KMS-11 (cell line): Measurements from ENCODE around the gene KIAA0513.

Experiments used
- H2AFZ ChIP-seq: fragments of 200-600 bp; sonication (generic); 2 replicates; pipeline ENCODE4 v1.6.1; 2016; ENCODE audit warnings: antibody characterized with exemption, mixed run types, low read depth
- H3K27ac ChIP-seq: fragments of 200-600 bp; sonication (generic); 2 replicates; pipeline ENCODE4 v1.6.1; 2016; ENCODE audit warnings: mild to moderate bottlenecking, mixed run types
- H3K27me3 ChIP-seq: fragments of 200-600 bp; sonication (generic); 2 replicates; pipeline ENCODE4 v1.6.1; 2017; ENCODE audit warnings: mild to moderate bottlenecking, low read depth, mixed run types, moderate library complexity; ENCODE audit not compliant: insufficient read depth
- H3K36me3 ChIP-seq: fragments of 200-600 bp; sonication (generic); 2 replicates; pipeline ENCODE4 v1.6.1; 2017; ENCODE audit warnings: mild to moderate bottlenecking, mixed run types; ENCODE audit not compliant: insufficient read depth
- H3K4me1 ChIP-seq: fragments of 200-600 bp; sonication (generic); 2 replicates; pipeline ENCODE4 v1.6.1; 2016; ENCODE audit warnings: mild to moderate bottlenecking, low read depth, mixed run types; ENCODE audit not compliant: poor library complexity, severe bottlenecking
- H3K4me2 ChIP-seq: fragments of 200-600 bp; sonication (generic); 2 replicates; pipeline ENCODE4 v1.7.0; 2016; ENCODE audit warnings: mild to moderate bottlenecking, mixed run types
- H3K4me3 ChIP-seq: fragments of 200-600 bp; sonication (generic); IDR thresholded peaks from 2 replicates; pipeline ENCODE4 v1.6.1; 2017; ENCODE audit warnings: low read depth, low read length, mixed read lengths; ENCODE audit not compliant: insufficient read depth
- H3K79me2 ChIP-seq: fragments of 200-600 bp; sonication (generic); 2 replicates; pipeline ENCODE4 v1.6.1; 2016; ENCODE audit warnings: low read depth, mixed run types; ENCODE audit not compliant: insufficient read depth
- H3K9ac ChIP-seq: fragments of 200-600 bp; sonication (generic); 2 replicates; pipeline ENCODE4 v1.6.1; 2016; ENCODE audit warnings: mild to moderate bottlenecking, mixed run types
- H4K20me1 ChIP-seq: fragments of 200-600 bp; sonication (generic); 2 replicates; pipeline ENCODE4 v1.6.1; 2016; ENCODE audit warnings: mild to moderate bottlenecking, mixed run types; ENCODE audit not compliant: insufficient read depth
- CTCF ChIP-seq: fragments of 200-600 bp; sonication (generic); conservative IDR thresholded peaks from 2 replicates; pipeline ENCODE4 v1.6.1; 2017; ENCODE audit warnings: low read depth, mild to moderate bottlenecking, antibody characterized with exemption, low read length, moderate library complexity, mixed read lengths

The KIAA0513 gene

DNA sequence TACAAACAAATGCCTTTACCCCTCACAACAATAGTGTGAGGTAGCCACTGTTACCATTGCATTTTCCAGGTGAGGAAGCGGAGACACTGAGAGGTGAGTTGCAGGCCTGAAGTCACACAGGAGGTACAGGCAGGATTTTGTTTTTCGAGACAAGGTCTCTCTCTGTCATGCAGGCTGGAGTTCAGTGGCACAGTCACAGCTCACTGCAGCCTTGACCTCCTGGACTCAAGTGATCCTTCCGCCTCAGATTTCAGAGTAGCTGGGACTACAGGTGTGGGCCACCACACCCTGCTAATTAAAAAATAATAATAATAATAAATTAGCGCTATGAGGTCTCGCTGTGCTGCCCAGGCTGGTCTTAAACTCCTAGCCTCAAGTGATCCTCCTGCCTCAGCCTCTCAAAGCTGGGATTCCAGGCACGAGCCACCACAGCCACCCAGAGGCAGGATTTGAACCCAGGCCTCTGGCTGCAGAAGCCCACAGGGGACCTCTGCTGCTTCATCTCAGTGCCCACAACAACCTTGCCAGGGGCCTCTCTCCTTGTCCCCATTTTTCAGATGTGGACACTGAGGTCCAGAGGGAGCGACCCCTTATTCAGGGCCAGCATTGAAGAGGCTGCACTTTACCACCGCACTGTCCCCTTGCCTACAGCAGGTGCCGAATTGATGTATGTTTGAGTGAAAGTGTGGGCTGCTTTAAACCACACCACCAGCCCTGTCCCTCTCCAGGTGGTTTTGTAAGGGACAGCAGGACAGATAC is 100.7 kb downstream of the KIAA0513 start:
- Histone ChIP-seq H4K20me1 (no peaks in the 10 kb centered on the region), H2AFZ (no peak overlapping the region), H3K27ac (no peak overlapping the region), H3K36me3 (no peaks in the 10 kb centered on the region), H3K4me1 (no peaks in the 10 kb centered on the region), H3K9ac (no peak overlapping the region), H3K27me3 (peaks cover 89% of the 10 kb centered on the region), H3K4me2 (no peak overlapping the region), H3K79me2 (no peaks in the 10 kb centered on the region), H3K4me3 (no peak overlapping the region)
- TF ChIP-seq CTCF, result no peak

- H3K4me3 ChIP-seq, result no peak overlapping the region
- H3K9ac ChIP-seq, result no peak overlapping the region
- H3K79me2 ChIP-seq, result no peaks in the 10 kb centered on the region
- no peak overlapping the region for H2AFZ ChIP-seq
- H3K36me3 ChIP-seq, result no peaks in the 10 kb centered on the region
- H3K4me2 ChIP-seq, result no peak overlapping the region
- no peaks in the 10 kb centered on the region for H4K20me1 ChIP-seq
- no peak overlapping the region for H3K27ac ChIP-seq
- TF ChIP-seq CTCF, result no peak
- no peaks in the 10 kb centered on the region for H3K4me1 ChIP-seq
- H3K27me3 ChIP-seq, result peaks cover 90% of the 10 kb centered on the region
Measured at GRCh38 chr16:85129876-85130704, 102.5 kb downstream of the KIAA0513 start.

- Histone ChIP-seq H2AFZ (no peak overlapping the region), H3K4me3 (no peak overlapping the region), H3K4me1 (no peaks in the 10 kb centered on the region), H3K27ac (no peak overlapping the region), H3K27me3 (peaks cover 95% of the 10 kb centered on the region), H3K9ac (no peak overlapping the region), H4K20me1 (no peaks in the 10 kb centered on the region), H3K36me3 (no peaks in the 10 kb centered on the region), H3K4me2 (no peak overlapping the region), H3K79me2 (no peaks in the 10 kb centered on the region)
- no peak for TF ChIP-seq CTCF
Measured at GRCh38 chr16:85130705-85131028, 103.1 kb downstream of the KIAA0513 start.

DNA sequence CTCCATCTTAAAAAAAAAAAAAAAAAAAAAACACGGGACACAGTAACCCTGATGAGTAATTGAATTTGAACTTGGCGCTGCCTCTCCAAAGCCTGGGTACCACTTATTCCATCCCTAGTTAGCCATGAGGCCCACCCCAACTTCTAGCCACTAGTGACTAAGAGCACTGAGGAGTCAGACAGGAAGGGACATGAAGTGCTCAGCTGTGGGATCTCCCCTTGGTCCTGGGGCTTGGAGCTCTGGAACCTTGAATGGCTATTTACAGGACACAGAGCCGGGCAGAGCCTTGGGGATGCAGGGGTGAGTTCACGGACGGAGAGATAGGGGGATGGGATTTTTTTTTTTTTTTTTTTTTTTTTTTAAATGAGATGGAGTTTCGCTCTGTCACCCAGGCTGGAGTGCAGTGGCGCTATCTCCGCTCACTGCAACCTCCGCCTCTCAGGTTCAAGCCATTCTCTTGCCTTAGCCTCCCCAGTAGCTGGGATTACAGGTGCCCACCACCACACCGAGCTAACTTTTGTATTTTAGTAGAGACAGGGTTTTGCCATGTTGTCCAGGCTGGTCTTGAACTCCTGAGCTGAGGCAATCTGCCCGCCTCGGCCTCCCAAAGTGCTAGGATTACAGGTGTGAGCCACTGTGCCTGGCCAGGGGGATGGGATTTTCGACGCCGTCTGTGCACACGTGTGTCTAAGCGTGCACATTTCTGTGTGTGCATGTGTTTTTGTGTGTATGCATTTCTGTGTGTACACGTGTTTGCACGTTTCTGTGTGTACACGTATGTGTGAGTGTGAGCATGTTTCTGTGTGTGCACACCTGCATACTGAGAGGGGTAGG is 105.1 kb downstream of the KIAA0513 start:
- Histone ChIP-seq H4K20me1 (no peaks in the 10 kb centered on the region), H3K27me3 (peaks cover 95% of the 10 kb centered on the region), H3K27ac (no peak overlapping the region), H3K4me2 (no peak overlapping the region), H3K9ac (no peak overlapping the region), H3K79me2 (no peaks in the 10 kb centered on the region), H3K36me3 (no peaks in the 10 kb centered on the region), H2AFZ (no peak overlapping the region), H3K4me1 (no peaks in the 10 kb centered on the region), H3K4me3 (no peak overlapping the region)
- no peak for TF ChIP-seq CTCF
